Transverse colon (tissue), 4 donors: ENCODE measurements around the gene SLC11A2. TPM values are rescaled to one million over a fixed set of nuclear protein-coding genes. Genes with fewer than 3 reads are reported as not detected.

ENCODE experiments used
- DNase-seq: peaks from one replicate; pipeline ENCODE4 v3.0.0-alpha.2; 2019
- H3K27ac ChIP-seq, 4 donors: fragments of 200-600 bp; sonication (generic); 2 replicates each; pipeline ENCODE4 v1.5.1; 2016 to 2018; ENCODE audit warnings: inconsistent platforms in 4 of 4
- H3K27me3 ChIP-seq: fragments of 200-600 bp; sonication (generic); 2 replicates; pipeline ENCODE4 v1.5.1; 2017; ENCODE audit warnings: inconsistent platforms
- H3K36me3 ChIP-seq, 4 donors: fragments of 200-600 bp; sonication (generic); 2 replicates each; pipeline ENCODE4 v1.5.1; 2017 to 2019; ENCODE audit warnings: inconsistent platforms in 4 of 4
- H3K4me1 ChIP-seq, 4 donors: fragments of 200-600 bp; sonication (generic); 2 replicates each; pipeline ENCODE4 v1.5.1; 2017 to 2020; ENCODE audit warnings: inconsistent platforms in 4 of 4
- H3K4me3 ChIP-seq, 4 donors: fragments of 200-600 bp; sonication (generic); 1 replicate in 1 of 4; 2 replicates in 3 of 4; pipeline versions ENCODE4 v1.5.1 to v1.6.1; 2017 to 2019; ENCODE audit warnings: inconsistent platforms in 4 of 4
- H3K9me3 ChIP-seq, 2 donors: fragments of 200-600 bp; sonication (generic); 2 replicates each; pipeline ENCODE4 v1.5.1; 2017 to 2019; ENCODE audit warnings: inconsistent platforms in 2 of 2
- EP300 ChIP-seq: sonication (generic); formaldehyde crosslinking; IDR thresholded peaks from one replicate; pipeline ENCODE4 v1.6.1; 2017; ENCODE audit warnings: antibody characterized with exemption, low read depth
- POLR2A ChIP-seq: fragments of 450-650 bp; IDR thresholded peaks from one replicate; pipeline ENCODE4 v1.6.1; 2016; ENCODE audit warnings: antibody characterized with exemption, mild to moderate bottlenecking, moderate library complexity
- POLR2AphosphoS5 ChIP-seq, 3 donors: sonication (generic); formaldehyde crosslinking; IDR thresholded peaks; one replicate each; pipeline ENCODE4 v1.6.1; 2016; ENCODE audit warnings: antibody characterized with exemption in 3 of 3
- WGBS, 2 donors: methylation state at CpG; one replicate each; pipeline ENCODE4 v1.1.5; 2018; ENCODE audit warnings: low coverage in 1 of 2; 5-methylcytosine and 5-hydroxymethylcytosine counted together
- in situ Hi-C, 4 donors: fragments of 200-750 bp; cut with MboI; loops; one replicate each; pipeline versions ENCODE4 v1.15.0 to v1.15.1; 2017; ENCODE audit warnings: low sequenced_read_pairs in 3 of 4, low pct_ligation_motif_present in 1 of 4, low pct_unique_long_range_greater_than_20kb in 1 of 4
- intact Hi-C: fragments of 100-400 bp; cut with DNase I; formaldehyde crosslinking; loops from one replicate; pipeline ENCODE4 v1.15.1; 2023; ENCODE audit warnings: low total_unique reads
- total RNA-seq, 4 donors: library from RNA; depleted of rRNA; stranded (reverse); fragments of >200 nt; gene quantifications; one replicate each; pipeline ENCODE4 v1.1.0, GENCODE V29; 2016
- TF ChIP-seq, protein P1 (sequence below), 5 experiments: fragments of 200-600 bp in 3 of 5; fragments of 450-650 bp in 2 of 5; sonication (generic) in 3 of 5; IDR thresholded peaks; 1 replicate in 2 of 5; 2 replicates in 3 of 5; pipeline ENCODE4 v1.5.1; 2016 to 2017; ENCODE audit warnings: antibody characterized with exemption in 5 of 5, inconsistent platforms in 3 of 5, mild to moderate bottlenecking in 2 of 5, moderate library complexity in 1 of 5

The SLC11A2 gene
- total RNA-seq, 4 donors from 2014 or later, result 9.7 to 48.7 (median 42.5) TPM

DNA sequence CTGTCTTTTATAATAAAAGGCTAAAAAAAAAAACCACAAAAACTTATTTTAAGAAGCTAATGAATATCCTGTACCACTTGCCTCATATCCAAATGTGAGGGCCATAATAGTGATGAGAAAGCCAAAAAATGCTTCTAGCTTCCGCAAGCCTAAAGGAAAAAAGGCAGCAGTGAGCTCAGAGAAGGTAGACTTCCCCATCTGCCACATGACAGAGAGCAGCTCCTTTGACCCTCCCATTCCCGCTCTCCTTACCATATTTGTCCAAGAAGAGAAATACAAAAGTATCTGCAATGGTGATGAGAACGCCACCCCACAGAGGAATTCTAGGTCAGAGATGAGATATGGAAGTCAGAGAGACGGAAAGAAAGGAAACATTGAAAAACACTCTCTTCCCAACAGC is 27.1 kb downstream of the SLC11A2 start:
- TF ChIP-seq POLR2A, result no peak
- TF ChIP-seq, protein P1, sequence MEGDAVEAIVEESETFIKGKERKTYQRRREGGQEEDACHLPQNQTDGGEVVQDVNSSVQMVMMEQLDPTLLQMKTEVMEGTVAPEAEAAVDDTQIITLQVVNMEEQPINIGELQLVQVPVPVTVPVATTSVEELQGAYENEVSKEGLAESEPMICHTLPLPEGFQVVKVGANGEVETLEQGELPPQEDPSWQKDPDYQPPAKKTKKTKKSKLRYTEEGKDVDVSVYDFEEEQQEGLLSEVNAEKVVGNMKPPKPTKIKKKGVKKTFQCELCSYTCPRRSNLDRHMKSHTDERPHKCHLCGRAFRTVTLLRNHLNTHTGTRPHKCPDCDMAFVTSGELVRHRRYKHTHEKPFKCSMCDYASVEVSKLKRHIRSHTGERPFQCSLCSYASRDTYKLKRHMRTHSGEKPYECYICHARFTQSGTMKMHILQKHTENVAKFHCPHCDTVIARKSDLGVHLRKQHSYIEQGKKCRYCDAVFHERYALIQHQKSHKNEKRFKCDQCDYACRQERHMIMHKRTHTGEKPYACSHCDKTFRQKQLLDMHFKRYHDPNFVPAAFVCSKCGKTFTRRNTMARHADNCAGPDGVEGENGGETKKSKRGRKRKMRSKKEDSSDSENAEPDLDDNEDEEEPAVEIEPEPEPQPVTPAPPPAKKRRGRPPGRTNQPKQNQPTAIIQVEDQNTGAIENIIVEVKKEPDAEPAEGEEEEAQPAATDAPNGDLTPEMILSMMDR (IDR thresholded peaks at IDR 0.05), result no peak
- TF ChIP-seq POLR2AphosphoS5 (IDR thresholded peaks at IDR 0.05), result no peak
- no peak for TF ChIP-seq EP300
- H3K27ac ChIP-seq, result no peak overlapping the region
- intact Hi-C loops, result no loop called here
- in situ Hi-C loops, result loop anchor here in 2 of 4 donors (10.0 kb wide), 1 partner anchor 174 kb away; no protein-coding TSS in a partner anchor
- no peaks in the 10 kb centered on the region for H3K9me3 ChIP-seq
- WGBS, 2 donors, result 81 to 97% methylated on average over 4 of the region's 4 CpGs
- no peaks in the 10 kb centered on the region for H3K4me1 ChIP-seq
- H3K4me3 ChIP-seq, result no peak overlapping the region
- H3K36me3 ChIP-seq, result peaks cover 0 to 37% (median 9%) of the 10 kb centered on the region in 4 donors
- H3K27me3 ChIP-seq, result no peaks in the 10 kb centered on the region
- DNase-seq, result no peak

DNA sequence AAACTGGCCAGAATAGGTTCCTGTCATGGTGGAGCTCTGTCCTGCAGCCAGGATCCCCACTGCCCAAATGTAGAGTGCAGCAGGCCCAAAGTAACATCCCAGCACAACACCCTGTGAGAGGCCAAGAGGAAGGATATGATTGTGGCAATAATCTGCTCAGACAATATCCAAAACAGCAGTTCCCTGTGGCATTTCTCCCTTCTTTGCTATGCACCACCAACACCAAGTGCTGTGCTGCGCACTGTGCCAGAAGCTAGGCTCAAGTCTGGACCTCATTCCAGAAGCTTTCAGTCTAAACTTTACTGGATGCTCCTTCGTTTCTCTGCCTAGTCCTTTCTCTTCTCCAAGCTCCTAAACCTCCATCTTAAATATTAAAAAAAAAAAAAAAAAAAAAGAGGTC is 33.4 kb downstream of the SLC11A2 start:
- no peak for DNase-seq
- Histone ChIP-seq H3K9me3 (no peaks in the 10 kb centered on the region), H3K4me1 (peaks cover 0 to 1% (median 0%) of the 10 kb centered on the region in 4 donors), H3K36me3 (peaks cover 0 to 51% (median 16%) of the 10 kb centered on the region in 4 donors), H3K27ac (no peak overlapping the region), H3K4me3 (no peak overlapping the region), H3K27me3 (no peaks in the 10 kb centered on the region)
- in situ Hi-C loops (loop anchor here in 2 of 4 donors (10.0 kb wide), 1 partner anchor 168 kb away; no protein-coding TSS in a partner anchor), intact Hi-C loops (no loop called here)
- 28 to 31% methylated on average over 2 of the region's 2 CpGs for WGBS, 2 donors
- TF ChIP-seq POLR2AphosphoS5 (IDR thresholded peaks at IDR 0.05) (no peak), EP300 (no peak), POLR2A (no peak)
- TF ChIP-seq, protein P1 (IDR thresholded peaks at IDR 0.05), result no peak

DNA sequence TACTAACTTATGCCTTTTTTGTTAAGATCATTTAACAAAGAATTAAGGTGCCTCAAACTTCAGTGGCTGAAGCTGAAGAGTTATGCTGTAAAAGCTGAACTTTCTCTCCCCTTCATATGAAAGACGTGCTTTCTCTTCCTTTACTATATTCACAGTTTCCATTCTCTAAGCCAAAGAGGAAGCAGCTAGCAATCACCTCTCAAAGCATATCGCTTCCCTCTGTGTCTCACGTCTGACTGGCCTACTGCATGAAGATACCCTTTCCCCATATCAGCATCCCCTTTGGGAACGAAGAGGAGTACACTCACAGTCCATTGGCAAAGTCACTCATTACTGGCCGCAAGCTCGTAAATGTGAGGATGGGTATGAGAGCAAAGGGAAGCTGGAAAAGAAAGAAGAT is 34.9 kb downstream of the SLC11A2 start:
- no peak overlapping the region for H3K27ac ChIP-seq
- peaks cover 0 to 15% (median 6%) of the 10 kb centered on the region in 4 donors for H3K4me1 ChIP-seq
- no peaks in the 10 kb centered on the region for H3K27me3 ChIP-seq
- 81 to 85% methylated on average over 4 to 6 of the region's 6 CpGs for whole genome bisulfite sequencing, 2 donors
- TF ChIP-seq, protein P1 (IDR thresholded peaks at IDR 0.05), result no peak
- no peak for TF ChIP-seq EP300
- TF ChIP-seq POLR2A, result no peak
- no peak for TF ChIP-seq POLR2AphosphoS5 (IDR thresholded peaks at IDR 0.05)
- no peaks in the 10 kb centered on the region for H3K9me3 ChIP-seq
- intact Hi-C loops (no loop called here), in situ Hi-C loops (loop anchor here in 2 of 4 donors (10.0 kb wide), 1 partner anchor 166 kb away; no protein-coding TSS in a partner anchor)
- no peak overlapping the region for H3K4me3 ChIP-seq
- DNase-seq, result no peak
- H3K36me3 ChIP-seq, result peaks cover 0 to 40% (median 13%) of the 10 kb centered on the region in 4 donors

DNA sequence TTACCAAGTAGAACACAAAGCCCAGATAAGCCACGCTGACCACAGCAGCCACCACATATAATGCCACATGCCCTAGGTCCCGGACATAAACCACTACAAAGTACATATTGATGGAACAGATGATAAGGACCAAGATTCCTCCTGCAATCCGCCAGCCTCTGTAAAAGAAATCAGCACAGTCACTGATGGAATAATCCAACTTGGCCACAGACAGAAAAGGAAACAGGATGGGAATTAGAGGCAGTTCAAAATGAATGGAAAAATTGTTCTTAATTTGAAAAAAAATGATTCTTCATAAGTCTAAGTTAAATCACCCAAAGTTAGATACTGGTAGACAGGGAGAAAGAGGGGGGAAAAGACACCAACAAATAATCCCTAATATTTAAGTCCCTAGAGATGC is 35.4 kb downstream of the SLC11A2 start:
- WGBS, 2 donors, result 83 to 86% methylated on average over 1 to 3 of the region's 3 CpGs
- H3K9me3 ChIP-seq, result no peaks in the 10 kb centered on the region
- peaks cover 0 to 35% (median 11%) of the 10 kb centered on the region in 4 donors for H3K36me3 ChIP-seq
- intact Hi-C loops, result no loop called here
- no peak overlapping the region for H3K27ac ChIP-seq
- H3K4me1 ChIP-seq, result peaks cover 0 to 20% (median 8%) of the 10 kb centered on the region in 4 donors
- TF ChIP-seq, protein P1 (IDR thresholded peaks at IDR 0.05), result no peak
- no peak for TF ChIP-seq POLR2AphosphoS5 (IDR thresholded peaks at IDR 0.05)
- TF ChIP-seq EP300, result no peak
- no peak for TF ChIP-seq POLR2A
- in situ Hi-C loops, result loop anchor here in 2 of 4 donors (10.0 kb wide), 1 partner anchor 166 kb away; no protein-coding TSS in a partner anchor
- no peaks in the 10 kb centered on the region for H3K27me3 ChIP-seq
- no peak overlapping the region for H3K4me3 ChIP-seq
- no peak for DNase-seq
